ENCODE results near the gene CERT1.

Gene CERT1

DNA sequence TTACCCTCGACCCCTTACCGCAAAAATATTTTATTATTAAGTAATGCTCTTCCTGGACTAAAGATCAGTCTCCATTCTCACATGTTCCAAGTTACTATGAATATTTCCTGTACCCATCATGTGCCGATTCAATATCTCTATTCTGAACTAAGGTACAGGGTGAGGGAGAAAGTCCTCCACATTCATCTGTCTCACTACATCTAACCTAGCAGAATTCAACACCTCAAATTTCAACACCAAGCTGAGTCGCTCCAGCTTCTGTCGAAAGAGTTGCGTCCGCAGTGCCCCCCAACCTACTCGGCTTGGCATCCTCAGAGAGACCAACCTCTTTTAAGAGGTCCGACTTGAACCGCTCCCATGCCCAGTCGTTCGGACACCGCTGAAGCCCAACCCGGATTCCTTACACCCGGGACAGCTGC, 1.0 kb downstream of the CERT1 start:
- peak overlapping the region; percentile 80 for H3K4me2 ChIP-seq (ENCODE audit: low read length)
- H3K27ac ChIP-seq (ENCODE audit: low read depth, low read length, poor library complexity, severe bottlenecking): no peak overlapping the region
- H4K20me1 ChIP-seq (ENCODE audit: insufficient read depth, low read length): no peaks in the 10 kb centered on the region
- H3K36me3 ChIP-seq (ENCODE audit: insufficient read depth, low read length): peaks cover 5% of the 10 kb centered on the region; the same call in 1 of the 2 replicates
- peak overlapping the region; percentile 84 for H3K9ac ChIP-seq (ENCODE audit: low read length)
- H3K9me2 ChIP-seq (ENCODE audit: low read depth, low read length): no peaks in the 10 kb centered on the region
- H3K9me3 ChIP-seq (ENCODE audit: low read length): no peaks in the 10 kb centered on the region
- H3K79me2 ChIP-seq (ENCODE audit: insufficient read depth, low read length): peaks cover 68% of the 10 kb centered on the region
- H2AFZ ChIP-seq (ENCODE audit: low read length): no peak overlapping the region
- peak overlapping the region; percentile 88 for H3K4me3 ChIP-seq (ENCODE audit: low read depth, low read length, poor library complexity, severe bottlenecking)
- no peaks in the 10 kb centered on the region for H3K27me3 ChIP-seq (ENCODE audit: insufficient read depth, low read length)
- TF ChIP-seq, protein P1, sequence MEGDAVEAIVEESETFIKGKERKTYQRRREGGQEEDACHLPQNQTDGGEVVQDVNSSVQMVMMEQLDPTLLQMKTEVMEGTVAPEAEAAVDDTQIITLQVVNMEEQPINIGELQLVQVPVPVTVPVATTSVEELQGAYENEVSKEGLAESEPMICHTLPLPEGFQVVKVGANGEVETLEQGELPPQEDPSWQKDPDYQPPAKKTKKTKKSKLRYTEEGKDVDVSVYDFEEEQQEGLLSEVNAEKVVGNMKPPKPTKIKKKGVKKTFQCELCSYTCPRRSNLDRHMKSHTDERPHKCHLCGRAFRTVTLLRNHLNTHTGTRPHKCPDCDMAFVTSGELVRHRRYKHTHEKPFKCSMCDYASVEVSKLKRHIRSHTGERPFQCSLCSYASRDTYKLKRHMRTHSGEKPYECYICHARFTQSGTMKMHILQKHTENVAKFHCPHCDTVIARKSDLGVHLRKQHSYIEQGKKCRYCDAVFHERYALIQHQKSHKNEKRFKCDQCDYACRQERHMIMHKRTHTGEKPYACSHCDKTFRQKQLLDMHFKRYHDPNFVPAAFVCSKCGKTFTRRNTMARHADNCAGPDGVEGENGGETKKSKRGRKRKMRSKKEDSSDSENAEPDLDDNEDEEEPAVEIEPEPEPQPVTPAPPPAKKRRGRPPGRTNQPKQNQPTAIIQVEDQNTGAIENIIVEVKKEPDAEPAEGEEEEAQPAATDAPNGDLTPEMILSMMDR (IDR thresholded peaks at IDR 0.05; ENCODE audit: low read length): no peak
- TF ChIP-seq EZH2 (IDR thresholded peaks at IDR 0.05; ENCODE audit: borderline replicate concordance, low read length): no peak
- peaks cover 44% of the 10 kb centered on the region for H3K4me1 ChIP-seq (ENCODE audit: insufficient read depth, low read length, severe bottlenecking)
- no peaks in the 10 kb centered on the region for H3F3A ChIP-seq (ENCODE audit: insufficient read depth, low read length)

DNA sequence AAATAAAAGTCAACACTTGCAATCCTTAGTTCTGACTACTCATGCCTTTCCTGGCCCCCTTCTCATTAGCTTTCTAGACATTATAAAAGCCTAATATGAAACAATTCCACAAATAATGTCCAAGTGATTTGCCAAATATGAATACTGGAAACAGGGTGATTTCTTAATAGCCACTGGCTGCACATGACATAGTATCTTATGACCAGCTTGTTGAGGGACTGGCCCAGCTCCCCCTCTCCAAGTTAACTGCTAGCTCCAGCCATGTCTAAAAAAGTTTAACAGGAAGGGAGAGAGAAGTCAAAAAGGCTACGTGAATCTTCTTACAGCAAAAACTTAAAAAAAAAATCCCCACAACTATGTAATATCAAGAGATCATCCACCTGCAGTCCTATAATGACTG, 1.5 kb downstream of the CERT1 start:
- Histone ChIP-seq H3F3A (ENCODE audit: insufficient read depth, low read length) (no peaks in the 10 kb centered on the region), H3K79me2 (ENCODE audit: insufficient read depth, low read length) (peaks cover 65% of the 10 kb centered on the region), H3K4me3 (ENCODE audit: low read depth, low read length, poor library complexity, severe bottlenecking) (peak overlapping the region; percentile 88), H3K36me3 (ENCODE audit: insufficient read depth, low read length) (peaks cover 9% of the 10 kb centered on the region), H4K20me1 (ENCODE audit: insufficient read depth, low read length) (no peaks in the 10 kb centered on the region), H3K9ac (ENCODE audit: low read length) (peak overlapping the region; percentile 84), H3K9me2 (ENCODE audit: low read depth, low read length) (no peaks in the 10 kb centered on the region), H3K4me2 (ENCODE audit: low read length) (peak overlapping the region; percentile 80), H3K4me1 (ENCODE audit: insufficient read depth, low read length, severe bottlenecking) (peaks cover 44% of the 10 kb centered on the region), H2AFZ (ENCODE audit: low read length) (no peak overlapping the region), H3K27ac (ENCODE audit: low read depth, low read length, poor library complexity, severe bottlenecking) (no peak overlapping the region), H3K9me3 (ENCODE audit: low read length) (no peaks in the 10 kb centered on the region), H3K27me3 (ENCODE audit: insufficient read depth, low read length) (no peaks in the 10 kb centered on the region)
- TF ChIP-seq, protein P1 (IDR thresholded peaks at IDR 0.05; ENCODE audit: low read length): no peak
- TF ChIP-seq EZH2 (IDR thresholded peaks at IDR 0.05; ENCODE audit: borderline replicate concordance, low read length): no peak

DNA sequence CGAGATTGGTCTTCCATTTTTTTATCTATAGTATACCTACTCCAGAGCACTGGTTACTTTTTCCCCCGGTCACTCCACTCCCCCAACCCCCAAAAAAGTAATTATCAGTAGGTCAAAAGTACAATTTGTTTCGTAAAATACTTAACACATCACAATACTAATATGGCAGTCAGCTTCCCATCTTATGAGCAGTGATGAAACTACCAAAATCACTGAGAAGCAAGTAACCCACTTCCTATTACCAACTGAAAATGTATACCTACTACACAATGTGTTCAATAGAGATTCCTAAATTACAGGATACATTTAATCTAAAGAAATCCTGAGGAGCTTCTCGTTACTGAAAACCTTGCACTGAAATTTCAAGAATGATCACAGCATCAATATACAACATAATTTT, 1.9 kb downstream of the CERT1 start:
- Histone ChIP-seq H3K9me3 (ENCODE audit: low read length) (no peaks in the 10 kb centered on the region), H3K4me1 (ENCODE audit: insufficient read depth, low read length, severe bottlenecking) (peaks cover 41% of the 10 kb centered on the region), H4K20me1 (ENCODE audit: insufficient read depth, low read length) (no peaks in the 10 kb centered on the region), H3K36me3 (ENCODE audit: insufficient read depth, low read length) (peaks cover 13% of the 10 kb centered on the region), H3K27me3 (ENCODE audit: insufficient read depth, low read length) (no peaks in the 10 kb centered on the region), H3F3A (ENCODE audit: insufficient read depth, low read length) (no peaks in the 10 kb centered on the region), H3K9me2 (ENCODE audit: low read depth, low read length) (no peaks in the 10 kb centered on the region), H3K4me2 (ENCODE audit: low read length) (peak overlapping the region; percentile 80), H3K9ac (ENCODE audit: low read length) (peak overlapping the region; percentile 84), H3K79me2 (ENCODE audit: insufficient read depth, low read length) (peaks cover 62% of the 10 kb centered on the region), H3K4me3 (ENCODE audit: low read depth, low read length, poor library complexity, severe bottlenecking) (peak overlapping the region; percentile 88), H2AFZ (ENCODE audit: low read length) (no peak overlapping the region), H3K27ac (ENCODE audit: low read depth, low read length, poor library complexity, severe bottlenecking) (no peak overlapping the region)
- TF ChIP-seq, protein P1 (IDR thresholded peaks at IDR 0.05; ENCODE audit: low read length): no peak

Data from OCI-LY1 (cell line).